Mammary epithelial cell (primary cell): ENCODE measurements around the gene OR5AP2.

Experiments used
- CTCF ChIP-seq, 2 donors: IDR thresholded peaks in 1 of 2; conservative IDR thresholded peaks in 1 of 2; 2 replicates each; pipeline ENCODE4 v1.5.1; 2011 to 2012; ENCODE audit warnings: inconsistent platforms in 2 of 2, low read length in 2 of 2, mild to moderate bottlenecking in 2 of 2, control low read depth in 1 of 2, low read depth in 1 of 2; ENCODE audit not compliant: insufficient read depth in 1 of 2; ENCODE audit errors: extremely low read depth in 1 of 2
- EZH2 ChIP-seq: IDR thresholded peaks from 2 replicates; pipeline ENCODE4 v1.6.1; 2012; ENCODE audit warnings: low read length, inconsistent platforms, borderline replicate concordance

GRCh38 chr11:56688554-56689100 is 46.4 kb upstream of the OR5AP2 start:
- no peak for TF ChIP-seq CTCF (conservative IDR thresholded peaks at IDR 0.05 in 1 of 2, IDR thresholded peaks at IDR 0.05 in 1 of 2; ENCODE audit: extremely low read depth in 1 of 2, insufficient read depth in 1 of 2, low read depth in 1 of 2, low read length in 2 of 2)
- TF ChIP-seq EZH2: no peak
